BE2C (cell line): ENCODE data around the gene MSMB. TPM values are rescaled to one million over a fixed set of nuclear protein-coding genes. Genes with fewer than 3 reads are reported as not detected.
"Not testable (repeated sequence)": the region's sequence is repeated elsewhere in the genome, so short reads cannot be mapped to it uniquely, and the experiment has no call there.

Experiments used
- DNase-seq: peaks from one replicate; pipeline ENCODE4 v3.0.0-alpha.2; 2020
- H3K27me3 ChIP-seq: fragments of 250-450 bp; sonication (Bioruptor Pico); 2 replicates; pipeline ENCODE4 v1.5.1; 2020; ENCODE audit warnings: mild to moderate bottlenecking
- H3K36me3 ChIP-seq: fragments of 250-450 bp; sonication (Bioruptor Pico); 2 replicates; pipeline ENCODE4 v1.5.1; 2020; ENCODE audit warnings: mild to moderate bottlenecking
- H3K4me1 ChIP-seq: fragments of 250-450 bp; sonication (Bioruptor Pico); 2 replicates; pipeline ENCODE4 v1.5.1; 2020
- H3K4me3 ChIP-seq: 2 replicates; pipeline ENCODE4 v1.5.1; 2011; ENCODE audit warnings: low read depth, low read length
- H3K9me3 ChIP-seq: fragments of 250-450 bp; sonication (Bioruptor Pico); 2 replicates; pipeline ENCODE4 v1.5.1; 2020
- CTCF ChIP-seq: IDR thresholded peaks from 2 replicates; pipeline ENCODE4 v1.5.1; 2012; ENCODE audit warnings: mild to moderate bottlenecking, low read depth, low read length
- polyA plus RNA-seq: library from polyadenylated mRNA; unstranded; fragments of >200 nt; gene quantifications from one replicate; pipeline ENCODE4 v1.2.1, GENCODE V29; 2012; ENCODE audit warnings: low read depth, missing spikeins; ENCODE audit not compliant: insufficient read length, insufficient read depth

MSMB gene
- not detected for polyA plus RNA-seq

GRCh38 chr10:46046261-46046660 lies at the start of gene MSMB:
Gene MSMB (minus strand): TSS chr10:46046269. CDS start chr10:46046237, 32 bp downstream.
- no peak for DNase-seq
- Histone ChIP-seq H3K4me3 (no peak within 1 kb of the TSS), H3K9me3 (no peaks in the 10 kb centered on the region), H3K27me3 (no peaks in the 10 kb centered on the region; the same call in 1 of the 2 replicates), H3K36me3 (no peaks in the 10 kb centered on the region), H3K4me1 (no peaks in the 10 kb centered on the region)
- no peak for TF ChIP-seq CTCF

GRCh38 chr10:46094931-46095750 lies 49.1 kb upstream of the MSMB start:
- Histone ChIP-seq H3K4me3 (no peak overlapping the region), H3K9me3 (no peaks in the 10 kb centered on the region), H3K4me1 (no peaks in the 10 kb centered on the region), H3K27me3 (no peaks in the 10 kb centered on the region), H3K36me3 (no peaks in the 10 kb centered on the region)
- DNase-seq: no peak
- no peak for TF ChIP-seq CTCF

GRCh38 chr10:46094197-46094500 lies 48.1 kb upstream of the MSMB start:
- Histone ChIP-seq H3K9me3 (no peaks in the 10 kb centered on the region), H3K4me3 (no peak overlapping the region), H3K4me1 (no peaks in the 10 kb centered on the region), H3K27me3 (no peaks in the 10 kb centered on the region), H3K36me3 (no peaks in the 10 kb centered on the region)
- TF ChIP-seq CTCF: no peak
- DNase-seq: no peak

- not testable (repeated sequence) for H3K36me3 ChIP-seq, H3K4me1 ChIP-seq, H3K27me3 ChIP-seq, H3K9me3 ChIP-seq, H3K4me3 ChIP-seq, DNase-seq
Observed at GRCh38 chr10:46093316-46094196, 47.5 kb upstream of the MSMB start.

- no peaks in the 10 kb centered on the region for H3K4me1 ChIP-seq
- DNase-seq: no peak
- no peak overlapping the region for H3K4me3 ChIP-seq
- no peaks in the 10 kb centered on the region for H3K9me3 ChIP-seq
- H3K36me3 ChIP-seq: no peaks in the 10 kb centered on the region
- H3K27me3 ChIP-seq: no peaks in the 10 kb centered on the region
- no peak for TF ChIP-seq CTCF
Observed at GRCh38 chr10:46092524-46093081, 46.5 kb upstream of the MSMB start.

GRCh38 chr10:46091828-46092523 lies 45.9 kb upstream of the MSMB start:
- Histone ChIP-seq H3K4me3 (no peak overlapping the region), H3K4me1 (no peaks in the 10 kb centered on the region), H3K36me3 (no peaks in the 10 kb centered on the region), H3K9me3 (no peaks in the 10 kb centered on the region), H3K27me3 (no peaks in the 10 kb centered on the region)
- TF ChIP-seq CTCF: no peak
- DNase-seq: no peak
